Choroid plexus epithelial cell (primary cell): ENCODE data around the gene ASTN2.

Experiments
- DNase-seq: peaks from one replicate; pipeline ENCODE4 v3.0.0-alpha.2; 2010; ENCODE audit warnings: low read depth
- H3K4me3 ChIP-seq: 2 replicates; pipeline ENCODE4 v1.5.1; 2011; ENCODE audit warnings: low read depth, mild to moderate bottlenecking, control low read depth, low read length, moderate library complexity
- CTCF ChIP-seq: conservative IDR thresholded peaks from 2 replicates; pipeline ENCODE4 v1.5.1; 2011; ENCODE audit warnings: low read depth, mild to moderate bottlenecking, control low read depth, inconsistent platforms, low read length, moderate library complexity

Gene ASTN2

DNA sequence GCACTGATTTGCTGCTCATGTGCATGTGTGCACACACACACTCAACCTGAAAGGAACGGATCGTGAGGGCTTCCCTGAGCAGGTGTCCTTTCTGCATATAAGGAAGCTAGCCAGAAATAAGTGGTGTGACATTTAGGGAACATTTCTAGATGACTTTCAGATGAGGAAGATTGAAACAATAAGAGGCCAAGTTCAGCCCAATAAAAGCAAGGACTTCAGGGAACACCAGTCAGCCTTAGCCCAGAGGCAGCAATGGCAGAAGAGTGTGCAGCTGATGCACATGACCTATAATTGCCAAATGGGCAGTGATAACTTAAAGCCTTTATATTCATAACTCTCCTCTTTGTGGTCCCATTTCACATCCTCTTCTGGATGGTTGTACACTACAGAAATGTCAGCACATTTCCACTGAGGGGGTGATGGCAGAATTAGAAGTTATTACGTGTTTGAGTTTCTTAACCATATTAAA, 472.2 kb downstream of the ASTN2 start:
- no peak for TF ChIP-seq CTCF

GRCh38 chr9:116941266-116941665, 473.6 kb downstream of the ASTN2 start:
- no peak for TF ChIP-seq CTCF
- DNase-seq: no peak

More for the DNA sequence above, 472.2 kb downstream of the ASTN2 start:
- DNase-seq: no peak
- no peak overlapping the region for H3K4me3 ChIP-seq

GRCh38 chr9:116940614-116941215, 474.1 kb downstream of the ASTN2 start:
- H3K4me3 ChIP-seq: no peak overlapping the region
- no peak for DNase-seq
- no peak for TF ChIP-seq CTCF

More at GRCh38 chr9:116941266-116941665, 473.6 kb downstream of the ASTN2 start:
- H3K4me3 ChIP-seq: no peak overlapping the region

DNA sequence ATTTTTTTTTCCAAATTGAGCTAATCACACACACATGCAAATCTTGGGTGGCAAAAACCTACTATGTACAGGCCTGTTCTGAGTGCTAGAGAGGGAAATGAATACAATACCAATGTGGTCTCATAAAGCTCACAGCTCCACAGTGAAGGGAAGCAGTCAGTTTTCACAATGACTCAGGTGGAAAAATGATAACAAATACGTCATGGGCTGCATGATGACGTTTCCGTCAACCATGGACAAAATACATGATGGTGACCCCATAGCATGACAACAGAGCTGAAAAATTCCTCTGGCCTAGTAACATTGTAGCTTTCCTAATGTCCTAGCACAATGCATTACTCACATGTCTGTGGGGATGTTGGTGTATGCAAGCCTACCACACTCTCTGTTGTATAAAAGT, 475.2 kb downstream of the ASTN2 start:
- DNase-seq: no peak
- no peak for TF ChIP-seq CTCF
- H3K4me3 ChIP-seq: no peak overlapping the region

- no peak for TF ChIP-seq CTCF
- DNase-seq: no peak
Observed at GRCh38 chr9:116939161-116939560, 475.7 kb downstream of the ASTN2 start.

GRCh38 chr9:116937361-116937760, 477.5 kb downstream of the ASTN2 start:
- no peak for DNase-seq
- no peak overlapping the region for H3K4me3 ChIP-seq
- no peak for TF ChIP-seq CTCF

More at GRCh38 chr9:116939161-116939560, 475.7 kb downstream of the ASTN2 start:
- no peak overlapping the region for H3K4me3 ChIP-seq
